ENCODE data around the gene DOCK2.
"Not testable (repeated sequence)": the region's sequence is repeated elsewhere in the genome, so short reads cannot be mapped to it uniquely, and the experiment has no call there.

The DOCK2 gene

GRCh38 chr5:169637085-169637548 lies at the start of gene DOCK2:
Gene DOCK2 (plus strand): TSS chr5:169637275. CDS start chr5:169637327, 52 bp downstream.
- peak; percentile 52 to 67 for DNase-seq (ENCODE audit: extremely low read depth in 1 of 2, low read depth in 1 of 2)

GRCh38 chr5:169590602-169591001 lies 46.5 kb upstream of the DOCK2 start:
- DNase-seq (ENCODE audit: extremely low read depth in 1 of 2, low read depth in 1 of 2) = no peak

DNA sequence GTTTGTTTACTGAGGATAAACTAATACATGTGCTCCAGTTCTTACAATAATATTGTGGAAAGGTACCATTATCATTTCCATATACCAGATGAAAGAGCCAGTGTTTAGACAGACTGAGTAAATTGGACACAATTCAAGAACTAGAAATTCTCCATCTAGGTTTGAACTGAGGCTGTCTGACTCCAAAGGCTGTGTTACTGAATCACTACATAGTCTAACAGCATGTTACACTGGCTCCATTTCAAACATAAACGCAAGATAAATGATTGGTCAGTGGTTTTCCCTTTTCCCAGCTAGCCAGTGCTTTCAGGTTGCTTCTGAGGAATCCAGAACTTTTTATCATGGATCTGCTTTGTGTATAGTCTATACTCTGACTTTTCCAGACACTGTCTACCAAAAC lies 45.4 kb upstream of the DOCK2 start:
- no peak for DNase-seq (ENCODE audit: extremely low read depth in 1 of 2, low read depth in 1 of 2)

DNA sequence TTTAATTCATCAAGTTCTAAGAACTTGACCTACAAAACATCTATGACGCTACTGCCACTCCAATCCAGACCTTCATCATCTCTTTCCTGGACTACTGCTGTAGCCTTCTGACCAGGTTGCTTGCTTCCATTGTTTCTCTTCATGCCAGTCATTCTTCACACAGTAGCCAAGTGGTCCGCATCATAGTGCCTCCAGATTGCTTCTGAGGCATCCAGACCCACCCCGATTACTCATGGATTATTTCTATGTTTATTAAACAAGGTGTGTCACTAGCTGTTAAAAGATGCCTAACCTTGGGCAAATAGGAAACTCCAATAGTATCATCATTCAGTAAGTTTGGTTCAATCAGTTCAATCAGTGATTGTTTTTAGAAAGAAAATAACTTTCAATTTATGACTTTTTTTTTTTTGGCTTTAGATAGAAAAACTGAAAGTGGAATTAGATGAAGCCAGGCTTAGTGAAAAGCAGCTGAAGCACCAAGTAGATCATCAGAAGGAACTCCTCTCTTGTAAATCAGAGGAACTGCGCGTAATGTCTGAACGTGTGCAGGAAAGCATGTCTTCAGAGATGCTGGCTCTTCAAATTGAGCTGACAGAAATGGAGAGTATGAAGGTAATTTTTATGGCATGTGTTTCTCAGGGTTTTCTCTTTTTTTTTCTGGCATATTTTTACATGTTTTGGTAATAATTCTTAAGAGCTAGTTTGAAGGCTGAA lies 44.0 kb upstream of the DOCK2 start:
- no peak for DNase-seq (ENCODE audit: extremely low read depth in 1 of 2, low read depth in 1 of 2)

- DNase-seq (ENCODE audit: extremely low read depth in 1 of 2, low read depth in 1 of 2) = no peak
These were observed 41.8 kb upstream of the DOCK2 start for GRCh38 chr5:169595172-169595820.

- no peak for DNase-seq (ENCODE audit: extremely low read depth in 1 of 2, low read depth in 1 of 2)
These were observed 37.6 kb upstream of the DOCK2 start for GRCh38 chr5:169599451-169599850.

DNA sequence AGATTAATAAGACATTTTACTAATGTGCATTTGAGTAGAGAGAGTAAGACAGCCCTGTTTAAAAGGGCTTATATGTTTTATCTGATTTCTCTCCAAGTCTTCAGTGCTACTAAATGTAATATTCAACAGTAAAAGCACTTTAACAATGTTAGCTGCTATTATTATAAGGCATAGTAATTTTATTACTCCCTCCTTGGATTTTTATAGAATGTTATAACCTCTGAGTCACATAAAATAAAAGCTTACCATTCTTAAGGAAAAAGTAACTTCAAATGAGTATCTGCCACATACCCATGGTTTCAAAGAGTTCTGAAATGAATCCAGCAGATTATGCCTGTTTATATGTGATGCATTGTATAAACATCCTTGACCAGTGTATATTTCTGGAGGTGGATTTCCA lies 34.5 kb upstream of the DOCK2 start:
- no peak for DNase-seq (ENCODE audit: extremely low read depth in 1 of 2, low read depth in 1 of 2)

DNA sequence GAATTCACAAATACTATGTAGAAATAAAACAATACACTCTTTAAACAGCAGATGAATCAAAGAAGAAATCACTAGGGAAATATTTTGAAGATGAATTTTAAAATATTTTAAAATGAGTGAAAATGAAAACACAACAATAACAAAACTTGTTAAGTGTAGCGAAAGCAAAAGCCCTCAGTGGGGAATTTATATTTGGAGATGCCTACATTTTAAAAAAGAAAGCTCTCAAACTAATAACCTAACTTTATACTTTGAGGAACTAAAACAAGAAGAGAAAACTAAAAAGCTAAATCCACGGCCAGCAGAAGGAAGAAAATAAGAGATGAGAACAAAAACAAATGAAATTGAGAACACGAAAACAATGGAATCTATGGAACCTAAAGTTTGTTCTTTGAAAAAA lies 30.8 kb upstream of the DOCK2 start:
- no peak for DNase-seq (ENCODE audit: extremely low read depth in 1 of 2, low read depth in 1 of 2)

DNA sequence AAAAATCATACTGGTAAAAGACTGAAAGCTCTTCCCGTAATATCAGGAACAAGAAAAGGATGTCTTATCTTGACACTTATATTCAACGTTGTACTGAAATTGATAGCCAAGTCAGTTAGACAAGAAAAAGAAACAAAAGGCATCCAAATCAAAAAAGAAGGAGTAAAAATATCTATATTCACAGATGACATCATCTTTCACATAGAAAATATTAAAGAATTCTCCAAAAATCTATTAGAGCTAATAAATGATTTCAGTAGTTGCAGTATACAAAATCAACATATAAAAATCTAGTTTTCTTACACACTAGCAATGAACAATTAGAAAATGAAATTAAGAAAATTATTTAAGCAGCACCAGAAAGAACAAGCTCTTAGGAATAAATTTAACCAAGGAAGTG lies 29.2 kb upstream of the DOCK2 start:
- no peak for DNase-seq (ENCODE audit: extremely low read depth in 1 of 2, low read depth in 1 of 2)

- no peak for DNase-seq (ENCODE audit: extremely low read depth in 1 of 2, low read depth in 1 of 2)
These were observed 27.4 kb upstream of the DOCK2 start for GRCh38 chr5:169609716-169610115.

- DNase-seq (ENCODE audit: extremely low read depth in 1 of 2, low read depth in 1 of 2) = no peak
These were observed 26.5 kb upstream of the DOCK2 start for GRCh38 chr5:169610606-169611005.

DNA sequence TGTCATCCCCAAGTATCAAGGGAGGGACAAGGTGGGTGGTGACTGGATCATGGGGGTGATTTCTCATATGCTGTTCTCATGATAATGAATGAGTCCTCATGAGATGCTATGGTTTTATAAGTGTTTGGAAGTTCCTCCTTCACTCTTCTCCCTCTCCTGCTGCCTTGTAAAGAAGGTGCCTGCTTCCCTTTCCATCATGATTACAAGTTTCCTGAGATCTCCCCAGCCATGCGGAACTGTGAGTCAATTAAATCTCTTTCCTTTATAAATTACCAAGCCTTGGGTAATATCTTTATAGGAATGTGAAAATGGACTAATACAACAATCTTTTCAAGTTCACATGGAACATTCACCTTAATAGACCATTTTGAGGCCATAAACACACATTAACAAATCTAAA lies 21.5 kb upstream of the DOCK2 start:
- no peak for DNase-seq (ENCODE audit: extremely low read depth in 1 of 2, low read depth in 1 of 2)

GRCh38 chr5:169624307-169624706 lies 12.8 kb upstream of the DOCK2 start:
- not testable (repeated sequence) for DNase-seq (ENCODE audit: extremely low read depth in 1 of 2, low read depth in 1 of 2)

GRCh38 chr5:169626779-169627178 lies 10.3 kb upstream of the DOCK2 start:
- no peak for DNase-seq (ENCODE audit: extremely low read depth in 1 of 2, low read depth in 1 of 2)

DNA sequence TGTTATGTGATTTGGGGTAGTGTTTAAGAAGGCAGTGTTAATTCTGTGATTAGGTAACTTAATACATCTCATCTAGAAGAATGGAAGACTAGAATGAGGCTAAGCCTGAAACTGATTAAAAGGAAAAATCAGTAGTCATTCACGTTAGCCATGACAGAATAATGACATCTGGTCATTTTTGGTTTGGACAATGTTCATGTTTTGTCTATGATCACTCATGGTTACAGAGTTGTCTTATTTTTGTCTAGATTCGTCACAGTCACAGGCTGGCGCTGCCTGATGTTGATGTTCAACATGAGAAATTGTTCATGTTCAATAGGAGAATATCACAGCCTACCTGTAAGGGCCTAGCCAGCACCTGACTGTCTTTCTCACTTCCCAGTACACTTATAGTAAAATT lies 9.5 kb upstream of the DOCK2 start:
- DNase-seq (ENCODE audit: extremely low read depth in 1 of 2, low read depth in 1 of 2) = no peak

DNA sequence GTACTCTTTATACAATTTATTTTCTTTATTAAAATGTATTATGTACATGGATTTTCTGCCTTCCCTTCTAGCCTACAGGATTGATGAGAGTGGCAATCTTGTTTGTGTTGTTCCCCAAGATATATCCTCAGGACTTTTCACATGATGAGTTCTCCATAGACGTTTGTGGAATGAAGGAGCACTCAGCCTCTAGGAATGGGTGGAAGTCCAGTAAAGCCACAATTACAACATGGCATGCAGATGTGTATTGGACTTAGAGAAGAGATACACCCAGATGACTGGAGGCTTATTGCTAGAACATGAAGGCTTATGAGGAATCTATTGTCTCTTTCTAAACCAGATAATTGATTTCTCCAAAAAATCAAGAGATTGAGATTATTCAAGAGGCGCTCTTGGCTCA lies 8.2 kb upstream of the DOCK2 start:
- no peak for DNase-seq (ENCODE audit: extremely low read depth in 1 of 2, low read depth in 1 of 2)

DNA sequence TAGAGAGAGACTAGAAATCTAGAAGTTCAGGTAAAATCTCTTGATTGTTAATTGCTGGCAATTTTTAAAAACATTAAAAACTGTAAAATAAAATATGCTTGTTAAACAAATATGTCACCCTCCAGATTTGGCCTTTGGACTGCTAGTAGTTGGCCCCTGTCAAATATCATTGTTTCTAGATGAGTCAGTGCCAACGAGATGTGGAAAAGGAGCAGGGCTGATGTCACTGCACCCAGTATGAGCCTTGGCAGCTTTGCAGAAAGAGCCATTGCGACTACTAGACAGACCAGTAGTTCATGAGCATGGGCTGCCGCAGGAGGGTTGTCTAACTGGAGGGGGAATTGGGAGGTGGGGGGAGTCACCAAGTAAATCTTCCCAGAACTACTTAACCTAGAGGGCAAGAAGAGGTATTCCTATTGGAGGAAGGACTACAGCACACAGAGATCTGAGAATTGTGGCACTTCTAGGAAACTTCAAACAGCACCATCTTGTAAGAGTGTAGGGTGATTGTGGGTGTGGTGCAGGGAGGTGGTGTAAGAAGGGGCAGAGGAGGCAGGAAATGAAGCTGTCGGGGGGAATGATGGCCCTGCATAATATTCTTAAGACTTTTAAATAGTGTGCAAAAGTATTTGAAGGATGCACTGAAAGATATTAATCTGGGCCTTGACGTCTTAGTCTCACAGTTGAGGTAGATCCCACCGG lies 7.1 kb upstream of the DOCK2 start:
- no peak for DNase-seq (ENCODE audit: extremely low read depth in 1 of 2, low read depth in 1 of 2)

DNA sequence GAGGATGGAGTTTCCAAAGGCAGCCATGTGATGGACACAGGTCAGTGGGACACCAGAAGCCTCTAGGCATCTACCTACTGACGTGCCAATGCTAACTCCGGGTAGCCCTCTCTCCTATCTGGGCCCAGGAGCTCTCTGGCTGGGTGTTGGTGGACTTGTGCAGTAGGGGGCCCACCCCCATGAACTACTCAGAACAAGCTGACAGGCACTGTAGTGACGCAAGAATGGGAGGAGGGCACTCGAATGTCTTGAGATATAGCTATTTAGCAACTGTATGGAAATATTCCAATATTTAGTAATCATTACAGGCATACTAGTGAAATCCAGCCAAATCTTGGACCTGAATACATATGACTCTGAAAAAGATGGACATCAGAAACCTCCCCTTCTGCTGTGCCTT lies 5.7 kb upstream of the DOCK2 start:
- DNase-seq (ENCODE audit: extremely low read depth in 1 of 2, low read depth in 1 of 2) = no peak

DNA sequence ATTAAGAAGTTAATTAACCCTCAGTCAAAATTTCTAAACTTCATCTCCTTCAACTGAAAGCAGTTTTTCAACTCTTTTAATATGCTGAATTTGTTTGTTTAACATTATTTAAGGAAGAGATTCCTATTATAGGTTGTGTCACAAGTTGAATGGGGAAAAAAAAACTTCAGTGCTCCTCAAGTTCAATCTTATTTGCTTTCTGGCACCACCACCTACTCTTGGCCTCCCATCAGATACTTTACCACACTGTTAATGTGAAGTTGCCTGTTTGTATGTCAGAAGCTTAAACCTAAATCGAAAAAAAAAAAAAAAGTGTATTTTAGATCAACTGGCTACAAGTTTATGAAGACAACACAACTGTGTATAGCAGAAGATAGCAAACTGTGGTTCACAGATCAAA lies 4.1 kb upstream of the DOCK2 start:
- no peak for DNase-seq (ENCODE audit: extremely low read depth in 1 of 2, low read depth in 1 of 2)

DNA sequence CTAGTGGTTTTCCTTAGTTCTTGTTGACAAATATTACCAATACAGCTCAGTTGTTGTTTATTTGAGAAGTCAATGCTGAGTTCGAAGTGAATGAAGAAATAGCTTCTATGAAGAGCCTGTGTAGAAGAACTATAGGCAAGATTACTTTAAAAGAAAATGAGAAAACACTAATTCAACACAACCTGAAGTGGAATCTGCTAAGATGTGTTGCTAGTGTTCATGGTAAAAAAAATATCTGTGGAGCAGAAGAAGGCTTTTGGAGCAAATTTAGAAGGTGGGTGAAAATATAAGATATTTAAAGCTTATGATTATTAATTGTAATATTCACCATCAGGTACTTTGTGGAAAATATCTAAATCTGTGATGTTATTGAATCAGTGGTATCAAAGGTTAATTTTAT lies 2.5 kb upstream of the DOCK2 start:
- DNase-seq (ENCODE audit: extremely low read depth in 1 of 2, low read depth in 1 of 2) = no peak

DNA sequence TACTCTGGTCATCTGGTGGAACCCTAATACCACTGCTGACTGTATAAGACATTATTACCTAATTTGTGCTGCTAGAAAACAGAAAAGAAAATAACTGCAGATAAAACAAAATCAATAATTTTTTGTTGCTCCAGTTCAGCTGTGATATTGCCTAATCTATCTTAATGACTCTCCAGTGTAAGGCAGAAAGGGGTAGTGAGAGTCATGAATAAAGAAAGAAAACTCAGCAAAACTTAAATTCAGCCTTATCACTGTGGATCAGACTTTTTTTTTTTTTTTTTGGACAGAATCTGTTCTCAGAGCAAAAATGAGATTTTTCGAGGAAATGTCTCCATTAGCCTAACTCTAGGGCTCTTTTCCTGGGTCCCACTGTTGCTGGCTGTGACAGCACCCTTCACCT lies 1.1 kb upstream of the DOCK2 start:
- DNase-seq (ENCODE audit: extremely low read depth in 1 of 2, low read depth in 1 of 2) = no peak

DNA sequence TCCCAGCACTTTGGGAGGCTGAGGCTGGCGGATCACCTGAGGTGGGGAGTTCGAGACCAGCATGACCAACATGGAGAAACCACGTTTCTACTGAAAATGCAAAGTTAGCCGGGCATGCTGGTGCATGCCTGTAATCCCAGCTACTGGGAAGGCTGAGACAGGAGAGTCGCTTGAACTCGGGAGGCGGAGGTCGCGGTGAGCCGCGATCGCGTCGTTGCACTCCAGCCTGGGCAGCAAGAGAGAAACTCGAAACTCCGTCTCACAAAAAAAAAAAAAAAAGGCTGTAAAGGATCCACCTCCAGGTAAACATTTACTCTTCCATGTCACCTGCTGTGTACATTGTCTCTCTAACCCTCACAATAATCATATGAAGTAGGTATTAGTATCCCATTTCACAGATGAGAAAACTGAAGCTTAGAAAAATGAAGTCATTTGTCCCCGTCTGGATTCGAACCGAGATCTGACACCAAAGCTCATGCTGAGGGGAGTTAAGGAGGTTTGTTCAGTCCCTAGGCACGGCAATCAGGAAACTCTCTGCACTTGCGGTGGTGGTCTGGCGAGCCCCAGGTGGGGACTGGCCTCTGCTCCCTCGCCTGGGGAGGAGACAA lies 494 bp upstream of the DOCK2 start:
- DNase-seq (ENCODE audit: extremely low read depth in 1 of 2, low read depth in 1 of 2) = no peak
